GM21381 (cell line): ENCODE measurements around the gene MEIOSIN.
A peak's percentile ranks its signal among the peaks of the same experiment; 100 is the strongest.
"Not testable (repeated sequence)": the region's sequence is repeated elsewhere in the genome, so short reads cannot be mapped to it uniquely, and the experiment has no call there.

ENCODE experiments used
- ATAC-seq: cut with Tn5 transposase; IDR thresholded peaks from one replicate; pipeline ENCODE4 v1.9.1; 2021; ENCODE audit warnings: mild to moderate bottlenecking, moderate library complexity; ENCODE audit not compliant: unreplicated experiment

Gene MEIOSIN

GRCh38 chr19:45733160-45733810 lies at the start of gene MEIOSIN:
Gene MEIOSIN (plus strand): TSS chr19:45733439. CDS start chr19:45735377, 1,938 bp downstream.
- ATAC-seq: no peak

DNA sequence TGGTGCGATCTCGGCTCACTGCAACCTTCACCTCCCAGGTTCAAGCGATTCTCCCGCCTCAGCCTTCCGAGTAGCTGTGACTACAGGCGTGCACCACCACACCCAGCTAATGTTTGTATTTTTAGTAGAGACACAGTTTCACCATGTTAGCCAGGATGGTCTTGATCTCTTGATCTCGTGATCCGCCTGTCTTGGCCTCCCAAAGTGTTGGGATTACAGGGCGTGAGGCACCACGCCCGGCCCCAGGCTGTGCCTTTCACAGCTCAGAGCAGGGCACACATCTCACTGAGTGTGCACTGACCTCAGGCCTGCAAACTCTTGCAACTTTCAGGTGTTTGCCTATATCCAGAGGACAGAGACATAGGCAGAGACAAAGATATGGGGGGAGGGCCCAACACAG lies 48.2 kb upstream of the MEIOSIN start:
- ATAC-seq: not testable (repeated sequence)

GRCh38 chr19:45687599-45687998 lies 45.6 kb upstream of the MEIOSIN start:
- ATAC-seq: no peak

DNA sequence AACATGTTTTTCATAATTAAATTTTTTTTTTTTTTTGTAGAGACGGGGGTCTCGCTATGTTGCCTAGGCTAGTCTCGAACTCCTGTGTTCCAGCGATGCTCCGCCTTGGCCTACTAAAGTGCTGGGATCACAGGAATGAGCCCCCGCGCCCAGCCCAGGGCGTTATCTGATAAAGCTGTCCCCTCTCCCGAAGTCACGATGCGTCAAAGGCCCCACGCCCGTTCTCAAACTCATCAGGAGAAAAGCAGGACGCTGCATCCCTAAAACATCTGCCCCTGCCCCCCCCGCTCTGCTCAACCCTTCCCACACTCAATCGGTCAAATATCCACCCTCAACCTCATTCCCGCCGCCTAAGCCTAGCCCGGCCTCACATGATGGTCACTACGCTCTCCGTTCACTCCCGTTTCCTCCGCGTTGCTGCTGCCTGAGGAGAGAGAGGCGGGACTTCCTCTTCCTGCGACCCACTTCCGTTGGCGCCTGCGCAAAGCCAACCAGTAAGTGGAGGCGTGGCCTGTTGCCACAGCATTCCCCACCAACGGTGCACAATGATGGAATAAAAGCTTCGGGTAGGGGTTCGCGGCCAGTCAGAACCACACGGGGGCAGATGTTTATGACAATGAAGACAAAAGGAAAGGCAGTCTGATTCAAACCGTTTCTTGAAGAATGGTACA lies 41.6 kb upstream of the MEIOSIN start, which contains the start of gene SNRPD2:
Gene SNRPD2, minus strand, starts transcription at position 438 of the 671 bp plus-strand sequence. Its CDS starts 65 bp downstream, at position 373.
- ATAC-seq: peak; percentile 56

DNA sequence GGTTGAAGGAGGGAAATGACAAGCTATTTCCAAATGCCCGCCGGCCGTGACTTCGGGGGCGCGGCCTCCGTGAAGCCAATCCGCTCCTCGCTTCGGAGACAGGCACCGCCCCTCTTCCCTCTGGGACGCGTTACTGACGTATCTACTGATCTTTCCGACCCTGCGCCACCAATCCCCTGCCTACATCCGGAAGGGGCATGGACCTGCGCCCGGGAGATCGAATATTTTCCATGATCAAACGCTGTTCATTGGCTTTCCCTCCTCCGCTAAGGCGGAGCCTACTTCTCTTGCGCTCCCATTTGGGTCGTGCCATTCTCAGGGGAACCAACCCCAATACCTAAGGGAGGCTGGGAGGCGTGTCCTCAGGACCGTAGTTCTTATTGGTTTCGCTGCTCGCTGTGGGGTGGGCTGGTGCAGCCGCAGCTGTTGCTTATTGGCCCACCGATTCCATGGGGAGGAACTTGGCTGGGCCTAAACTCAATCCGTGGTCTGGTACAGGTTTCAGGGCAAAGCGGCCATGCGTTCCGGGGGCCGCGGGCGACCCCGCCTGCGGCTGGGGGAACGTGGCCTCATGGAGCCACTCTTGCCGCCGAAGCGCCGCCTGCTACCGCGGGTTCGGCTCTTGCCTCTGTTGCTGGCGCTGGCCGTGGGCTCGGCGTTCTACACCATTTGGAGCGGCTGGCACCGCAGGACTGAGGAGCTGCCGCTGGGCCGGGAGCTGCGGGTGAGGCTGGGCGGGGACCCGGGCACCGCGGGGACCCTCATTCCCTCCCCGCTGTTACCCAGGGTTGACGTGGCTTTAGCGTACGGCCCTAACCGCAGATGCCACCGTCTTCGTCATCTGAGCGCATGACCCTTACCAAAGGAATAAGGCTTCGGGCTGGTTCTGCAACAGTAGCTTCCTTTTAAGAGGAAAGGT lies 40.8 kb upstream of the MEIOSIN start, which contains the start of gene QPCTL:
Gene QPCTL, plus strand, starts transcription at position 480 of the 919 bp plus-strand sequence. Its CDS starts 38 bp downstream, at position 518.
- peak; percentile 87 for ATAC-seq

DNA sequence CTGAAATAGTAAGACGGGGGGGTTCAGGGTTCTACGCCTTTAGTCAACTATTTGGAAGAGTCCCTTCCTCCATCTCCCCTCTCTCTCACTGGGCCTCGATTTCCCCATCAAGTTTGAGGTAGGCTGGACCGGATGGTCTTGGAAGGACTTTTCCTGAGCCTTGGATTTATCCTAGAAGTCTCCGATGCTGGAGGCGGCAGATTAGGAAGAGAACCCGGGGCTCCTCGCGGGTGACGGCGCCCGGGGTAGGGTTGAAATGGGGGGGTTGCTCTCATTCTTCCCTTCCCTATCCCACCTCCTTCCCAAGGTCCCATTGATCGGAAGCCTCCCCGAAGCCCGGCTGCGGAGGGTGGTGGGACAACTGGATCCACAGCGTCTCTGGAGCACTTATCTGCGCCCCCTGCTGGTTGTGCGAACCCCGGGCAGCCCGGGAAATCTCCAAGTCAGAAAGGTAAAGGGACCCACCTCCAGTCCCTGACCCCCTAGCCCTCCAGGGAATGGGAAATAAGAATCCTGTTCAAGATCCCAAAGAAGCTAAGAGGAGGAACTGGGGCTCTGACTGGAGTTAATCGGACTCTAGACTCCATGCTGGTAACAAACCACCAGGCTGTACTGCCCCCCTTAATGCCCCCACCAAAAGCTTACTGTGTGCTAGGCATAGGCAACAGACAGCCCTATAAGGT lies 40.0 kb upstream of the MEIOSIN start:
- ATAC-seq: no peak

DNA sequence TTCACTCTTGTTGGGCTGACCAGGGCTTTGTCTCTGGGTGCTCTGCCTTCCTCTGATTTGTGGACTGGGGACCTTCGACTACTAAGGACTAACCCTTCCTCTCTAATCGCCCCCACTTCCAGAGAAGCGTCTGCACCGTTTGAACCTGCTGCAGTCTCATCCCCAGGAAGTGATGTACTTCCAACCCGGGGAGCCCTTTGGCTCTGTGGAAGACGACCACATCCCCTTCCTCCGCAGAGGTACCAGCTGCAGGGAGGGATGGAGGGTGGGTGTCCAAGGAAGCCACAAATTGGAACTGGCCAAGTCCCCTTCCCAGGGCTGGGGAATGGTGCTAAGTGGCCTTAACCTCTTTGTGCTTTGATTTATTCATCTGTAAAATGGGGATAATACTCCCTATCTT lies 31.6 kb upstream of the MEIOSIN start:
- no peak for ATAC-seq

GRCh38 chr19:45705115-45705514 lies 28.1 kb upstream of the MEIOSIN start:
- no peak for ATAC-seq

- ATAC-seq: no peak
These were observed 27.4 kb upstream of the MEIOSIN start for GRCh38 chr19:45705710-45706415.

DNA sequence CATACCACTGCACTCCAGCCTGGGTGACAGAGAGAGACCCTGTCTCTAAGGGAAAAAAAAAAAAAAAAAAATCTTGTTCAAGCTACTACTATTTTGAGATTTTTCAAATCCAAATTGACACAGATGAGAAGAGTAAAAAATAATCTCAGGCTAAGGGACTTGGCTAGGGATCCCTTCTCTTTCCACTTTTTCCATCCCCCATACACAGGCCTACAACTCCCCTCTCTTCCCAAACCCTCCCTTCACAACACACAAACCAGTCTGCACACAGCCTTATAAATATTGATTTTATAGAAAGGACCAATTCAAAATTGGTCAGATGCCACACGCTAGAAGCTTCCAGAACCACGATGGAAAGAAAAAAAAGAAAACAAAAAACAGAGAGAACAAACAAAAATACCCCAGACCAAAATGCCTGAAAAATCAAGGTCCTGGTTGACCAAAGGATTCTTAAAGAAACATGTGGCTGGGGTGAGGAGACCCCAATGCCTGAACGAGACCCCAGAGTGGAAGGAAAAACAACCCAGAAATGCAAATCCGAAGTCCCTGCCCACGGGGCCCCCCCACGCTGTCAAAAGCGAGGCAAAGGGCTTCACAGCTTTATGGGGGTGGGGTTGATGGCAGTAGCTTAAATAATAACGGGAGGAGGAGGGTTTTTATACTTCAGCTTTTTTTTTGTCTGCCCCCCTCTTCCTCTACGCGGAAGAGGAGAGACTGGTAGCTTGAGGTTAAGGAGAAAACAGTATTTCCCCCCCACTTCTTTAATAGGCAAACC lies 22.7 kb upstream of the MEIOSIN start:
- ATAC-seq: no peak

GRCh38 chr19:45711851-45712698 lies 21.2 kb upstream of the MEIOSIN start:
- ATAC-seq: no peak

DNA sequence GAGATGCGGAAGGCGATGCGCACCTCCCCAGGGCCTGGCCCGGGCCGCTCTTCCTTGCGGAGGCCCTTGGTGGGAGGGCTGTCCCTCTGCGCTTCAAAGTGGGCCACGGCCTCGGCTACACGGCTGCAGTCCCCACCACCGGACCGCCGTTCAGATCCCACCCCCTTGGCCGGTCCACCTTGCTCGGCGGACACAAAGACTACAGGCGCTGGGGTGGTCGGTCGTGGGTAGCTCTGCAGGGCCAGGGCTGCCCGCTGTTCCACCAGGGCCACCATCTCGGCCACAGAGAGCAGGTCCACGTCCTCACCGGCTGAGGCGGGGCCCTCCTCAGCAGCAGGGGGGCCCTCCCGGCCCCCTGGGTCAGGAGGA lies 20.6 kb upstream of the MEIOSIN start:
- no peak for ATAC-seq

DNA sequence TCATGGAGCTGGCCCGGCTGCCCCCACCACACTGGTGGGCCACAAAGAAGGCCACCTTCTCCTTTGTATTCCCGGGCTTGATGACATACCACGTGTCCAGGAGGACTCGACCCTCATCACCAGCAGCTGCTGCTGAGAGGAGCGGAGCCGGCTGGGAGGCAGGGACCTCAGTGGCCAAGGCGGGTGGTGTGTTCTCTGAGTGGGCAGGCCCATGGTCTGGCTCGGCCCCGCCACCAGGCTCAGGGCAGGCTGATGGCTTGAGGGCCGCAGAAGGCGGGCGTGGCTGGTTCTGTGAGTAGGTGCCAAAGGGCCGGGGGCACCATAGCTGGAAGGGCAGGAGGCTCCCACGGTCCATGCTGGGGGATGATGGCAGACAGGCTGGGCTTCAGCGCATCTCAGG lies 20.1 kb upstream of the MEIOSIN start:
- ATAC-seq: no peak

- no peak for ATAC-seq
These were observed 18.1 kb upstream of the MEIOSIN start for GRCh38 chr19:45715139-45715538.

GRCh38 chr19:45716359-45717130 lies 16.7 kb upstream of the MEIOSIN start:
- no peak for ATAC-seq

DNA sequence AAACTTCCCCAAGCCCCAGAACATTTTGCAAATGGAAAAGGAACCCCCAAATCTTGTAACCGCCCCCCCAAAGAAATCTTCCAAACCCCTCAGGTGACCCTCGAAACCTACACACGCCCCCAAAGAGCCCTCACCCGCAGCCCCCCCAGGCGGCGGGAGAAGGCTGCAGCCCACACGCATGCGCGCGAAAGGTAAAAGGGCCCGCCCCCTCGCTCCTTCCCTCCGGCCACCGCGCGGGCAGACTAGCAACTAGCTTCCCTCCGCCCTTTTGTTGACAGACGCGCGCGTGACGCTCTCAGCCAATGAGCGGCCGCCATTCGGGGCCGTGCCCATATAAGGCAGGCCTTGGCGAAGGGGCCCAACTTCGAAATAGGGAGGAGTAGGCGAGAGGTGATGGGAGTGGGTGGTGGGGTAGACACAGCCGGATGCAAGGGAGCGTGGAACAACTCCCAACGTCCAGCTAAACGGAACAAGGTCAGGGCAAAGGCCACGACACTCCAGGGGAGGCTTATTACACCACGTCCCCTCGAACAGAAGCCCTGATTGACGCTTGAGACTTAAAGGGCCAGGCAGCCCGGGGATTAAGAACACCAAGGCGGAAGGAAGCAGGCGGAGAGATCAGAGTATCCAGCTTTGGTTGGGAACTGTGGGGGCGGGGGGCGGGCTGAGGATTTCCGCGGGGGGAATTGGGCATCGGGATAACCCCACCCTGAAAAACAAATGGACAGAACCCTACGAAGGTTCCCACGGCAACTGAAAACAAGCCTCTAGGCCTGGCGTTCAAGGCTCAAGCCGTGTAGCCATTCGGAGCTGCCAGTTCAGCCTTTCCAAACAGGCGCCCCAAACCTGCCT lies 15.9 kb upstream of the MEIOSIN start:
- ATAC-seq: peak; percentile 92
